A673 (cell line): ENCODE data around the gene TFCP2. TPM values are rescaled to one million over a fixed set of nuclear protein-coding genes. Genes with fewer than 3 reads are reported as not detected.

Experiments
- BruUV-seq: library from RNA; stranded (reverse); fragments of 400-500 nt; replicated peaks from 2 replicates; lab custom pipeline; 2021; lab: Mats Ljungman, UMichigan
- CTCF ChIA-PET: fragments of 300-600 bp; sonication (Branson Sonifier 250); formaldehyde crosslinking; loops from one replicate; lab custom pipeline; 2022; ENCODE audit warnings: antibody characterized with exemption; lab: Charles Lee
- POLR2A ChIA-PET: fragments of 300-600 bp; sonication (Branson Sonifier 250); formaldehyde crosslinking; loops from one replicate; lab custom pipeline; 2022; ENCODE audit warnings: antibody characterized with exemption; ENCODE audit not compliant: low non-redundant PET; lab: Charles Lee
- DNase-seq: peaks from one replicate; pipeline ENCODE4 v3.0.0-alpha.2; 2015; ENCODE audit warnings: low spot score
- H3K27ac ChIP-seq: fragments of 200-600 bp; sonication (generic); 2 replicates; pipeline ENCODE4 v1.5.1; 2016; ENCODE audit warnings: mixed run types, low read depth, mild to moderate bottlenecking, mixed read lengths, antibody characterized with exemption, low read length; ENCODE audit not compliant: poor library complexity, severe bottlenecking
- H3K27me3 ChIP-seq: fragments of 200-600 bp; sonication (generic); replicated peaks from 2 replicates; pipeline ENCODE4 v1.6.1; 2017; ENCODE audit warnings: mixed run types, low read depth, mild to moderate bottlenecking, mixed read lengths, antibody characterized with exemption, low read length; ENCODE audit not compliant: insufficient read depth, poor library complexity
- H3K36me3 ChIP-seq: fragments of 200-600 bp; sonication (generic); 2 replicates; pipeline ENCODE4 v1.6.1; 2016; ENCODE audit warnings: mixed run types, mild to moderate bottlenecking, mixed read lengths, antibody characterized with exemption, low read length; ENCODE audit not compliant: insufficient read depth, poor library complexity, severe bottlenecking
- H3K4me1 ChIP-seq: fragments of 200-600 bp; sonication (generic); 2 replicates; pipeline ENCODE4 v1.6.1; 2017; ENCODE audit warnings: mixed run types, mild to moderate bottlenecking, mixed read lengths, antibody characterized with exemption, low read length; ENCODE audit not compliant: insufficient read depth, poor library complexity, severe bottlenecking
- H3K4me3 ChIP-seq: fragments of 200-600 bp; sonication (generic); 2 replicates; pipeline ENCODE4 v1.5.1; 2016; ENCODE audit warnings: low read depth, mixed run types, mild to moderate bottlenecking, mixed read lengths, low read length; ENCODE audit not compliant: poor library complexity, severe bottlenecking
- H3K9me3 ChIP-seq: fragments of 200-600 bp; sonication (generic); 2 replicates; pipeline ENCODE4 v1.6.1; 2016; ENCODE audit warnings: mixed run types, low read depth, mild to moderate bottlenecking, mixed read lengths, antibody characterized with exemption, low read length; ENCODE audit not compliant: poor library complexity, severe bottlenecking
- CTCF ChIP-seq: fragments of 300-800, 200-600 bp; sonication (generic); conservative IDR thresholded peaks from 2 replicates; pipeline ENCODE4 v1.5.1; 2017; ENCODE audit warnings: low read depth, mild to moderate bottlenecking, antibody characterized with exemption, low read length, moderate library complexity, mixed read lengths
- EZH2 ChIP-seq: fragments of 200-600 bp; sonication (generic); IDR thresholded peaks from 2 replicates; pipeline ENCODE4 v1.6.1; 2017; ENCODE audit warnings: borderline replicate concordance, low read depth, mild to moderate bottlenecking, mixed read lengths, antibody characterized with exemption, low read length; ENCODE audit not compliant: poor library complexity, severe bottlenecking
- intact Hi-C: fragments of 100-400 bp; cut with micrococcal nuclease; formaldehyde crosslinking; loops from one replicate; pipeline ENCODE4 v1.10.0; 2022; ENCODE audit not compliant: unreplicated experiment
- total RNA-seq: library from RNA; stranded (reverse); gene quantifications from 2 replicates; pipeline ENCODE4 v1.2.3, GENCODE V29; 2021

Gene TFCP2
- total RNA-seq, 1 experiment from 2014 or later = 46.1 TPM

DNA sequence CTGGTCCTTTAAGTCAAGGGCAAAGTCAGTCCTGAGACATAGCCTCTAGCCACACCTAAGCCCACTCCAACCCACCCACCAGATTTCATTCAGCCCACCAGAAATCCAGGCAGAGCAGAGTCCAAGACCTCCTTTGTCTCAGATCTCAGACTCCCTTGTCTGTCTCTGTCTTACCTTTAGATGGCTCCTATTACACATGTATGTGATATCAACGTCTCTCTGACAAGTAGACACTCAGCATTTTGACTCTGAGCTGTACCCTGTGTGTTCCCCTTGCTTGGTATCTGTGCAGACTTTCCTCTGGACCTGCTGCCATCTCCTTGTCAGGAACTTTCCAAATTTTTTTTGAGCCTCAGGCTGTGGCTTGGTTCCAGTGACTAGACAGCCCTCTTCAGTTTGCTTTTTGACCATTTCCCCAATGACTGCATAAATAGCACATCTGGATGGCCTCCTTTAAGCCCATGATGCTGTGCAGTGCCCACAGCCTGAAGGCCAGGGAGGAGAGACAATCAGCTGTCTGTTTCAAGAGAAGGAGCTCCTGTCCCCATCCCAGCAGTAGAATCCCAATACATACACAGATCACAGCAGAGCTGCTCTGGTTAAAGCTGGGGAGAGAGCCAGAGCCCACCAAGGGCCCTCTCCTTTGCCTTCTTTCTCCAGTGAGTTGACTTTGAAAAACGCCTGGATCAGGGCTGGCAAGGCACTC lies 37.9 kb upstream of the TFCP2 start:
- CTCF ChIA-PET = no interaction called here
- intact Hi-C loops = no loop called here
- no peak overlapping the region for H3K4me3 ChIP-seq
- no peaks in the 10 kb centered on the region for H3K9me3 ChIP-seq
- TF ChIP-seq CTCF (no peak), EZH2 (no peak)
- BruUV-seq = no TSS peak
- no peak for DNase-seq
- H3K4me1 ChIP-seq = no peaks in the 10 kb centered on the region
- POLR2A ChIA-PET = no interaction called here
- H3K27ac ChIP-seq = no peak overlapping the region
- no peaks in the 10 kb centered on the region for H3K27me3 ChIP-seq
- H3K36me3 ChIP-seq = no peaks in the 10 kb centered on the region

DNA sequence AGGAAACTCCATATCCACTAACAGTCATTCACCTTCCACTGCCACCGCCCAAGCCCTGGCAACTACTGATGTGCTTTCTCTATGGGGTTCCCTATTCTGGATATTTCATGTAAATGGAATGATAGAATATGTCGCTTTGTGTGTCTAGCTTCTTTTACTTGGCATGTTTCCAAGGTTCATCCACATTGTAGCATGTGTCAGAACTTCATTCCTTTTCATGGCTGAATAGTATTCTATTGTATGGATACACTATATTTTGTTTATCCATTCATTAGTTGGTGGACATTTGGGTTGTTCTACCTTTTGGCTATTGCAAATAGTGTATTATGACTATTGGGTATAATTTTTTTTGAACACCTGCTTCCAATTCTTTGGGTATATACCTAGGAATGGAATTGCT lies 36.3 kb upstream of the TFCP2 start:
- intact Hi-C loops = no loop called here
- H3K9me3 ChIP-seq = no peaks in the 10 kb centered on the region
- no peak overlapping the region for H3K27ac ChIP-seq
- ChIA-PET POLR2A (no interaction called here), CTCF (no interaction called here)
- no peaks in the 10 kb centered on the region for H3K4me1 ChIP-seq
- no peaks in the 10 kb centered on the region for H3K27me3 ChIP-seq
- no peak for TF ChIP-seq EZH2
- TF ChIP-seq CTCF = no peak
- BruUV-seq = no TSS peak
- no peak for DNase-seq
- no peak overlapping the region for H3K4me3 ChIP-seq
- no peaks in the 10 kb centered on the region for H3K36me3 ChIP-seq

DNA sequence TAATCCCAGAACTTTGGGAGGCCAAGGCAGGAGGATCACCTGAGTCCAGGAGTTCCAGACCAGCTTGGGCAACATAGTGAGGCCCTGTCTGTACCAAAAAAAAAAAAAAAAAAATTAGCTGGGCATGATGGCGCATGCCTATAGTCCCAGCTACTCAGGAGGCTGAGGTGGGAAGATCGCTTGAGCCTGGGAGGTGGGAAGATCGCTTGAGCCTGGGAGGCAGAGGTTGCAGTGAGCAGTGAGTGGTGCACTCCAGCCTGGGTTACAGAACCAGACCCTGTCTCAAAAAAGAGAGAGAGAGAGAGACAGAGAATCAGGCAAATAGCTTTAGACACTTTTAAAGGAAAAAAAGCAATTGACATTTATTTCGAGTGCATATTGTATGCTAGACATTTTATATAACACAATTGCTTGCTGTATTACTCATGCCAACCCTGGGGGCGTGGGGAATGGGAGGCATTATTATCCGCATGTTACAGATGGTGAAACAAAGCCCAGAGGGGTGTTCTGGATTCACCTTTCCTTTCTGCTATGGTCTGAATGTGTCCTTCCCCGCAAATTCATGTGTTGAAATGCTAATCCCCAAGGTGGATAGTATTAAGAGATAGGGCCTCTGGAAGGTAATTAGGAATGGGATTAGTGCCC lies 35.2 kb upstream of the TFCP2 start:
- no peak overlapping the region for H3K27ac ChIP-seq
- H3K36me3 ChIP-seq = no peaks in the 10 kb centered on the region
- H3K9me3 ChIP-seq = no peaks in the 10 kb centered on the region
- H3K27me3 ChIP-seq = no peaks in the 10 kb centered on the region
- no peak for DNase-seq
- no peaks in the 10 kb centered on the region for H3K4me1 ChIP-seq
- H3K4me3 ChIP-seq = no peak overlapping the region
- no TSS peak for BruUV-seq
- ChIA-PET POLR2A (no interaction called here), CTCF (interaction anchor here (0.5 kb wide), 1 partner anchor 145 kb away, joined by 6 read pairs; no protein-coding TSS in a partner anchor)
- no peak for TF ChIP-seq EZH2
- TF ChIP-seq CTCF = no peak
- intact Hi-C loops = no loop called here
